Embryonic facial prominence (tissue), 1 donor: Measurements from ENCODE around the gene CGREF1.
"Not testable (repeated sequence)": the region's sequence is repeated elsewhere in the genome, so short reads cannot be mapped to it uniquely, and the experiment has no call there.

Experiments used
- DNase-seq: peaks from one replicate; pipeline ENCODE4 v3.0.0-alpha.2; 2016; ENCODE audit errors: extremely low spot score

Gene CGREF1

GRCh38 chr2:27137322-27137935 is 18.5 kb upstream of the CGREF1 start:
- DNase-seq, result no peak

GRCh38 chr2:27136751-27137150 is 17.8 kb upstream of the CGREF1 start:
- no peak for DNase-seq

- DNase-seq, result no peak
Measured at GRCh38 chr2:27135478-27135955, 16.6 kb upstream of the CGREF1 start.

- no peak for DNase-seq
Measured at GRCh38 chr2:27134781-27135477, 16.0 kb upstream of the CGREF1 start.

- DNase-seq, result peak; percentile 91
Measured at GRCh38 chr2:27133905-27134780, 15.2 kb upstream of the CGREF1 start, which contains the start of gene PREB. PREB (minus strand) TSS chr2:27134636; CDS start chr2:27134421, 215 bp downstream.

GRCh38 chr2:27133195-27133875 is 14.4 kb upstream of the CGREF1 start:
- no peak for DNase-seq

- DNase-seq, result no peak
Measured at GRCh38 chr2:27131429-27131828, 12.5 kb upstream of the CGREF1 start.

GRCh38 chr2:27130396-27130795 is 11.5 kb upstream of the CGREF1 start:
- DNase-seq, result no peak

- no peak for DNase-seq
Measured at GRCh38 chr2:27128668-27129571, 10.0 kb upstream of the CGREF1 start.

- no peak for DNase-seq
Measured at GRCh38 chr2:27127883-27128667, 9.1 kb upstream of the CGREF1 start.

- no peak for DNase-seq
Measured at GRCh38 chr2:27126252-27126710, 7.4 kb upstream of the CGREF1 start.

GRCh38 chr2:27125104-27125503 is 6.2 kb upstream of the CGREF1 start:
- DNase-seq, result no peak

GRCh38 chr2:27123302-27124150 is 4.6 kb upstream of the CGREF1 start, which contains the start of gene ABHD1:
ABHD1 (plus strand) TSS chr2:27123815; CDS start chr2:27123949, 134 bp downstream.
- DNase-seq, result no peak

GRCh38 chr2:27122791-27123190 is 3.9 kb upstream of the CGREF1 start:
- no peak for DNase-seq

- DNase-seq, result no peak
Measured at GRCh38 chr2:27121906-27122305, 3.0 kb upstream of the CGREF1 start.

- DNase-seq, result not testable (repeated sequence)
Measured at GRCh38 chr2:27119330-27119670, 372 bp upstream of the CGREF1 start.

- DNase-seq, result no peak
Measured at GRCh38 chr2:27117995-27118524, 868 bp downstream of the CGREF1 start.

GRCh38 chr2:27115519-27115918 is 3.4 kb downstream of the CGREF1 start:
- DNase-seq, result no peak
